Gastroesophageal sphincter (tissue), 4 donors: ENCODE results near the gene TPM4. TPM values are rescaled to one million over a fixed set of nuclear protein-coding genes. Genes with fewer than 3 reads are reported as not detected.

Source experiments
- ATAC-seq: fragments of 150-250 bp; one replicate; pipeline ENCODE4 v1.9.1; 2016; ENCODE audit warnings: mild to moderate bottlenecking, moderate library complexity
- H3K27ac ChIP-seq, 4 donors: fragments of 200-600 bp; sonication (generic) in 3 of 4; 1 replicate in 3 of 4; 2 replicates in 1 of 4; pipeline ENCODE4 v1.5.1; 2016 to 2019
- H3K27me3 ChIP-seq: fragments of 200-600 bp; sonication (generic); one replicate; pipeline ENCODE4 v1.5.1; 2019
- H3K36me3 ChIP-seq, 2 donors: fragments of 200-600 bp; sonication (generic); one replicate each; pipeline ENCODE4 v1.5.1; 2019; ENCODE audit warnings: control low read depth in 1 of 2
- H3K4me1 ChIP-seq, 3 donors: fragments of 200-600 bp; sonication (generic); 1 replicate in 2 of 3; 2 replicates in 1 of 3; pipeline ENCODE4 v1.5.1; 2016 to 2019; ENCODE audit warnings: control low read depth in 2 of 3
- H3K4me3 ChIP-seq, 2 donors: fragments of 200-600 bp; sonication (generic); one replicate each; pipeline ENCODE4 v1.5.1; 2019; ENCODE audit warnings: mild to moderate bottlenecking in 1 of 2, moderate library complexity in 1 of 2
- H3K9me3 ChIP-seq, 3 donors: fragments of 200-600 bp; sonication (generic); one replicate each; pipeline ENCODE4 v1.5.1; 2017 to 2019; ENCODE audit warnings: control low read depth in 2 of 3
- CTCF ChIP-seq, 4 experiments: fragments of 200-600 bp in 2 of 4; fragments of 450-650 bp in 2 of 4; sonication (generic) in 1 of 4; IDR thresholded peaks; one replicate each; pipeline ENCODE4 v1.5.1; 2017 to 2019; ENCODE audit warnings: antibody characterized with exemption in 4 of 4, mild to moderate bottlenecking in 2 of 4, moderate library complexity in 2 of 4
- EP300 ChIP-seq: sonication (generic); formaldehyde crosslinking; IDR thresholded peaks from one replicate; pipeline ENCODE4 v1.6.1; 2017; ENCODE audit warnings: antibody characterized with exemption, mild to moderate bottlenecking
- POLR2A ChIP-seq, 2 donors: fragments of 450-650 bp; IDR thresholded peaks; one replicate each; pipeline ENCODE4 v1.6.1; 2017; ENCODE audit warnings: antibody characterized with exemption in 2 of 2, mild to moderate bottlenecking in 2 of 2, moderate library complexity in 1 of 2
- POLR2AphosphoS5 ChIP-seq: sonication (generic); formaldehyde crosslinking; IDR thresholded peaks from one replicate; pipeline ENCODE4 v1.6.1; 2017; ENCODE audit warnings: antibody characterized with exemption
- WGBS, 2 donors: methylation state at CpG; one replicate each; pipeline ENCODE4 v1.1.5; 2018; ENCODE audit warnings: low coverage in 1 of 2; 5-methylcytosine and 5-hydroxymethylcytosine counted together
- total RNA-seq, 4 donors: library from RNA; depleted of rRNA; stranded (reverse); fragments of >200 nt; gene quantifications; one replicate each; pipeline ENCODE4 v1.1.0, GENCODE V29; 2016

The TPM4 gene
- total RNA-seq, 4 donors from 2014 or later: 351 to 486 (median 404) TPM

GRCh38 chr19:16091546-16092475 is 15.5 kb downstream of the TPM4 start:
- Histone ChIP-seq H3K4me3 (no peak overlapping the region), H3K4me1 (peaks cover 0 to 70% (median 19%) of the 10 kb centered on the region in 3 donors), H3K9me3 (no peaks in the 10 kb centered on the region), H3K27ac (peak overlapping the region in 3 of 4 donors; percentile 55 to 100 (median 99)), H3K36me3 (peaks cover 5 to 98% of the 10 kb centered on the region in 2 donors), H3K27me3 (no peaks in the 10 kb centered on the region)
- WGBS, 2 donors: 90% methylated on average over 2 of the region's 13 CpGs; no CpG with 5 or more reads in 1 of the 2 donors
- no peak for TF ChIP-seq EP300
- no peak for TF ChIP-seq POLR2AphosphoS5
- no peak for TF ChIP-seq POLR2A (IDR thresholded peaks at IDR 0.05)
- TF ChIP-seq CTCF (IDR thresholded peaks at IDR 0.05): no peak
- no peak for ATAC-seq

- TF ChIP-seq EP300 (no peak), CTCF (IDR thresholded peaks at IDR 0.05) (no peak), POLR2A (IDR thresholded peaks at IDR 0.05) (no peak), POLR2AphosphoS5 (no peak)
- Histone ChIP-seq H3K9me3 (no peaks in the 10 kb centered on the region), H3K4me1 (peaks cover 0 to 58% (median 0%) of the 10 kb centered on the region in 3 donors)
Measured at GRCh38 chr19:16094360-16095070, 18.2 kb downstream of the TPM4 start.

GRCh38 chr19:16095071-16095571 is 18.8 kb downstream of the TPM4 start:
- Histone ChIP-seq H3K27me3 (no peaks in the 10 kb centered on the region), H3K4me3 (no peak overlapping the region), H3K4me1 (peaks cover 0 to 52% (median 0%) of the 10 kb centered on the region in 3 donors), H3K9me3 (no peaks in the 10 kb centered on the region), H3K27ac (peak overlapping the region; percentile 60 to 100 (median 88)), H3K36me3 (peaks cover 5 to 98% of the 10 kb centered on the region in 2 donors)
- no peak for TF ChIP-seq POLR2A (IDR thresholded peaks at IDR 0.05)
- peak; percentile 13 for ATAC-seq
- 62 to 67% methylated on average over 8 to 12 of the region's 13 CpGs for WGBS, 2 donors

More at GRCh38 chr19:16094360-16095070, 18.2 kb downstream of the TPM4 start:
- peaks cover 5 to 98% of the 10 kb centered on the region in 2 donors for H3K36me3 ChIP-seq
- peak overlapping the region; percentile 60 to 100 (median 88) for H3K27ac ChIP-seq
- ATAC-seq: no peak
- no peaks in the 10 kb centered on the region for H3K27me3 ChIP-seq
- H3K4me3 ChIP-seq: no peak overlapping the region
- 20 to 61% methylated on average over 1 to 9 of the region's 10 CpGs for WGBS, 2 donors

- Histone ChIP-seq H3K27me3 (no peaks in the 10 kb centered on the region), H3K27ac (peak overlapping the region; percentile 60 to 100 (median 88)), H3K4me3 (no peak overlapping the region), H3K9me3 (no peaks in the 10 kb centered on the region), H3K4me1 (peaks cover 0 to 45% (median 0%) of the 10 kb centered on the region in 3 donors), H3K36me3 (peaks cover 5 to 98% of the 10 kb centered on the region in 2 donors)
- ATAC-seq: no peak
- TF ChIP-seq POLR2A (IDR thresholded peaks at IDR 0.05) (no peak), EP300 (no peak), CTCF (IDR thresholded peaks at IDR 0.05) (peak in 1 of 4 experiments; percentile 17)
- 39 to 51% methylated on average over 7 to 9 of the region's 10 CpGs for WGBS, 2 donors
Measured at GRCh38 chr19:16096280-16096855, 20.1 kb downstream of the TPM4 start.

GRCh38 chr19:16098416-16098768 is 22.1 kb downstream of the TPM4 start:
- TF ChIP-seq CTCF (IDR thresholded peaks at IDR 0.05): no peak
- TF ChIP-seq POLR2AphosphoS5: no peak
- H3K4me3 ChIP-seq: no peak overlapping the region
- WGBS, 2 donors: 73 to 75% methylated on average over 4 to 6 of the region's 6 CpGs
- H3K4me1 ChIP-seq: peaks cover 0 to 45% (median 0%) of the 10 kb centered on the region in 3 donors
- H3K9me3 ChIP-seq: no peaks in the 10 kb centered on the region
- H3K36me3 ChIP-seq: peaks cover 6 to 98% of the 10 kb centered on the region in 2 donors
- no peak for ATAC-seq
- H3K27ac ChIP-seq: peak overlapping the region in 3 of 4 donors; percentile 71 to 100 (median 99)
- no peaks in the 10 kb centered on the region for H3K27me3 ChIP-seq
